GM12865 (cell line): ENCODE results near the gene GEMIN5.
A peak's percentile ranks its signal among the peaks of the same experiment; 100 is the strongest.

Source experiments
- DNase-seq: peaks from one replicate; pipeline ENCODE4 v3.0.0; 2010; ENCODE audit warnings: low read depth
- H3K4me3 ChIP-seq: 2 replicates; pipeline ENCODE4 v1.5.1; 2011; ENCODE audit warnings: mild to moderate bottlenecking, low read depth, low read length, control low read depth
- TF ChIP-seq, protein P1 (sequence below): IDR thresholded peaks from 2 replicates; pipeline ENCODE4 v1.5.1; 2011; ENCODE audit warnings: low read length, control low read depth, low read depth, inconsistent platforms; ENCODE audit not compliant: insufficient read depth; ENCODE audit errors: missing control alignments

The GEMIN5 gene

DNA sequence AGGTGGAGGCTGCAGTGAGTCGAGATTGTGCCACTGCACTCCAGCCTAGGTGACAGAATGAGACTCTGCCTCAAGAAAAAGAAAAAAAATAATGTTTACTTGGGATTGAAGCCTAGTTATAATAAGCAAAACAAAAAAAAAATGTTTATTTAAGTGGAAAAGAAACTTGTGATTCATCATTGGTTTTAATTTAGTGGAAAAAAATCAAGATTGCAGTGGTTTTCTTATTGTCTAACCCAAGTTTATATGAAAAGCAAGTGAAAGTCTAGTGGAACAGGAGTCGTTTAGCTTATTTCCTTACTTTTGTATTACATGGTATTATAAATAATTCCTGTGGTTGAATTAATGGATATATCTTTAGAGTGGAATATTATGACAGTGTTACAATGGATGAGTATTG is 71.2 kb downstream of the GEMIN5 start:
- TF ChIP-seq, protein P1, sequence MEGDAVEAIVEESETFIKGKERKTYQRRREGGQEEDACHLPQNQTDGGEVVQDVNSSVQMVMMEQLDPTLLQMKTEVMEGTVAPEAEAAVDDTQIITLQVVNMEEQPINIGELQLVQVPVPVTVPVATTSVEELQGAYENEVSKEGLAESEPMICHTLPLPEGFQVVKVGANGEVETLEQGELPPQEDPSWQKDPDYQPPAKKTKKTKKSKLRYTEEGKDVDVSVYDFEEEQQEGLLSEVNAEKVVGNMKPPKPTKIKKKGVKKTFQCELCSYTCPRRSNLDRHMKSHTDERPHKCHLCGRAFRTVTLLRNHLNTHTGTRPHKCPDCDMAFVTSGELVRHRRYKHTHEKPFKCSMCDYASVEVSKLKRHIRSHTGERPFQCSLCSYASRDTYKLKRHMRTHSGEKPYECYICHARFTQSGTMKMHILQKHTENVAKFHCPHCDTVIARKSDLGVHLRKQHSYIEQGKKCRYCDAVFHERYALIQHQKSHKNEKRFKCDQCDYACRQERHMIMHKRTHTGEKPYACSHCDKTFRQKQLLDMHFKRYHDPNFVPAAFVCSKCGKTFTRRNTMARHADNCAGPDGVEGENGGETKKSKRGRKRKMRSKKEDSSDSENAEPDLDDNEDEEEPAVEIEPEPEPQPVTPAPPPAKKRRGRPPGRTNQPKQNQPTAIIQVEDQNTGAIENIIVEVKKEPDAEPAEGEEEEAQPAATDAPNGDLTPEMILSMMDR = no peak
- no peak for DNase-seq
- no peak overlapping the region for H3K4me3 ChIP-seq

DNA sequence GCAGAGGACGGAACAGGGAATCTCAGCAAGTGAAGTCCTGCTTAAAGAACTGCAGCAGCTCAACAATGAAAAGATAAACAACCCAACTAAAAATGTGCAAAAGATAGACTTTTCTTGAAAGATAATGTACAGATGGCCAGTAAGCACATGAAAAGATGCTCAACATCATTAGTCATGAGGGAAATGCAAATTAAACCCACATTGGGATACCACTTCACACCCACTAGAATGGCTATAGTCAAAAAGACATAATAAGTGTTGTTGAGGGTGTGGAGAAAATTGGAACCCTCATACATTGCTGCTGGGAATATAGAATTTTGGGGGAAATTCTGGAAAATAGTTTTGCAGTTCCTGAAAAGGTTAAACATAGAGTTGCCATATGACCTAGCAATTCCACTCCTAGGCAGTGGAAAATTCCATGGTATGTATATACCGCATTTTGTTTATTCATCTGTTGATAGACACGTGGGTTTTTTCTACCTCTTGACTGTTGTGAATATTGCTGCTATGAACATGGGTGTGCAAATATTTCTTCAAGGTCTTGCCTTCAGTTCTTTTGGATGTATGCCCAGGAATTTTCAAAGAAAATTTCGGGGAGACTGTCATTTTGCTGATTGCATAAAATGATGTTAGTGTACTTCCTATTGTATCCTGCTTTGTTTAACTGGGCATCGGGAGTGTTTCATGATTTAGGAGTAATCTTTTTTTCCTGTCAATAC is 72.4 kb downstream of the GEMIN5 start:
- TF ChIP-seq, protein P1 = no peak
- no peak for DNase-seq

DNA sequence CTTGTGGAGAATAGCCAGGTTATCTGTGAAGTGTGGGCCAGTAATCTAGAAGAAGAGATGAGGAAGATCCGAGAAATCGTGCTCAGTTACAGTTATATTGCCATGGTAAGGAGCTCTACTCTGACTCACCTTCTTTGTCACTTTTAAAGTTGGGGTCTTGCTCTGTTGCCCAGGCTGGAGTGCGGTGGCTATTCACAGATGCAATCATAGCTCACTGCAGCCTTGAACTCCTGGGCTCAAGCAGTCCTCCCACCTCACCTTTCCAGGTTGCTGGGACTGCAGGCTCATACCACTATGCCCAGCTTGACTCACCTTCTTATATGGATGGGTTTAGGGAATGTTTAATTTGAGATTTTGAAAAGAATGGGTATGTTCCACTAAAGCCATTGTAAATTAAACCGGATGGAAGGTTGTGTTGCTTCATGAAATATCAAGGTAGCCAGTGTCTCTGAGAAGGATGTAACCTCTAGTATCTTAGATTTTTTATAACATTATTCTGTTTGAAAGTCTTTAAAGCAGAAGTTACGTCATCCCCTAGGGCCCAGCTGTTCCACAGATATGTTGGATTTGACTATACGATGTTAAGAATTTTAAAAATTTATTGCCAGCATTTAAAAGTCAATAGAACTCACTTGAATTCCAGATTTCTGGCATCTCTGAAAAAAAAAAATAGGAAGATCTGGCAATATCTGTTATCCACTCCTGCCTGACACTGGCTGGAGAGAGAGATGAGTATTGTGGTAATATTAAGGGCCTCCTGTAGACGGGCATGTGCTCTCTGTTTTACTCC is 74.5 kb downstream of the GEMIN5 start:
- DNase-seq = no peak
- TF ChIP-seq, protein P1 = no peak
- no peak overlapping the region for H3K4me3 ChIP-seq

More for the DNA sequence above, 72.4 kb downstream of the GEMIN5 start:
- H3K4me3 ChIP-seq = no peak overlapping the region

DNA sequence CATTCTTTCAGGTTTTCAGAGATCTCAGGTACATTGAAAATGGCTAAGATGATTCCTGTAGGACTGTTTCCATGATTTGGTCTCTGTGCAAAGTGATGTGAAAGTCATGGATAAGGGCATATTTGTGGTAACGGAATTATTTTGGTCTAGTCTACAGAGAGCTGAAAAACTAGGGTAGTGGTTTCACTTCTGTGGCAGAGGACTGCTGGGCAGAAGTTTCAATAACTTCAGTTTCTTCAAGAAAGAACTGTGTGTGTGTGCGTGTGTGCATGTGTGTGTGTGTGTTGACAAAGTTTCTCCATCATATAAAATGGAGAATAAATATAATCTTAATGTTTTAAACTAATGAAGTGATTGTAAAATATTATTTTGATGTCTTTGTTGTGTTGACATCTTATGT is 75.2 kb downstream of the GEMIN5 start:
- TF ChIP-seq, protein P1 = no peak
- H3K4me3 ChIP-seq = no peak overlapping the region
- peak; percentile 54 for DNase-seq

DNA sequence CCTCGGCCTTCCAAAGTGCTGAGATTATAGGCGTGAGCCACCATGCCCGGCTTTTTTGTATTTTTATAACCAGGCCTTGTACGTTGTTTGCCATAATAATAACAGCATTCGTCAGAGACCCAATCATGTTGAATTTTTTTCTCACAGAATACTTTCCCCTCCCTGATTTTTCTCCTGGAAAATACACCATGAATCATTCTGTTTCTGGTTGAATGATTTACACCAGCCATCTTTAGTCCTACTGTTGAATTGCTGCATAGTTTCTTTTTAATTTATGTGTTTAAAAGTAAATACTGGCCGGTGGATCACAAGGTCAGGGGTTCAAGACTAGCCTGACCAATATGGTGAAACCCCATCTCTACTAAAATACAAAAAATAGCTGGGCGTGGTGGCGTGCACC is 76.1 kb downstream of the GEMIN5 start:
- TF ChIP-seq, protein P1 = no peak
- H3K4me3 ChIP-seq = no peak overlapping the region
- DNase-seq = no peak

DNA sequence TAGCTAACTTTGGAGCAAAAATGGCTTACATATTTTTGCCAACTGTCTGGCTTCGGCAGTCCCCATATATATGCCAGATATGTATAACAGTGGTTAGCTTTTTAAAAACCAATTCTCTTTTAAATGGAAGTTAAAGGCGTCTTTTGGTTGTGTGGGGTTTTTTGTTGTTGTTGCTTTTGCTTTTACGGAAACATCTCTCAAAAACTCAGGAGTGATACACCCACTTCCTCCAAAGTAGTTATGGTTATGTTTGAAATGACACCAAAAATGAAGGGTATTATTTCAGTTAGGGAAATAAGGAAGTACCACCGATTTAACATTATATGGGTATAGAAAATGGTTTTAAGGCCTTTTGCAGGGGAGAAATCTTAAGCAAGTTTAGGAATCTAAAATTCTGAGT is 77.2 kb downstream of the GEMIN5 start:
- peak; percentile 7 for DNase-seq
- TF ChIP-seq, protein P1 = no peak
- peak overlapping the region; percentile 97 for H3K4me3 ChIP-seq
